OCI-LY3 (cell line): ENCODE measurements around the gene AKTIP.

Experiments
- H2AFZ ChIP-seq: fragments of 200-600, 300-600 bp; shearing (Covaris generic); 2 replicates; pipeline ENCODE4 v1.6.0; 2014; ENCODE audit warnings: antibody characterized with exemption, low read depth, low read length
- H3K27ac ChIP-seq: fragments of 200-600, 300-600 bp; sonication (generic); 2 replicates; pipeline ENCODE4 v1.5.1; 2014; ENCODE audit warnings: mild to moderate bottlenecking, low read length, moderate library complexity, mixed read lengths
- H3K27me3 ChIP-seq: fragments of 200-600, 300-600 bp; sonication (generic); 2 replicates; pipeline ENCODE4 v1.6.1; 2014; ENCODE audit warnings: low read depth, low read length, mixed read lengths
- H3K36me3 ChIP-seq: fragments of 200-600, 300-600 bp; sonication (generic); replicated peaks from 2 replicates; pipeline ENCODE3; 2014; ENCODE audit warnings: low read depth, low read length, mixed read lengths
- H3K4me1 ChIP-seq: fragments of 300-600, 200-600 bp; sonication (generic); 2 replicates; pipeline ENCODE4 v1.6.1; 2014; ENCODE audit warnings: low read length, mixed read lengths
- H3K4me2 ChIP-seq: fragments of 200-600, 300-600 bp; sonication (generic); 2 replicates; pipeline ENCODE4 v1.6.1; 2014; ENCODE audit warnings: low read length, mixed read lengths
- H3K4me3 ChIP-seq: fragments of 300-600, 200-600 bp; sonication (generic); 2 replicates; pipeline ENCODE4 v1.5.1; 2014; ENCODE audit warnings: antibody characterized with exemption, mild to moderate bottlenecking, low read length, moderate library complexity
- H3K79me2 ChIP-seq: fragments of 300-600, 200-600 bp; shearing (Covaris generic); 2 replicates; pipeline ENCODE4 v1.6.1; 2014; ENCODE audit warnings: mild to moderate bottlenecking, low read length, mixed read lengths
- H3K9ac ChIP-seq: fragments of 300-600, 200-600 bp; shearing (Covaris generic); 2 replicates; pipeline ENCODE4 v1.6.0; 2014; ENCODE audit warnings: mild to moderate bottlenecking, low read length, moderate library complexity
- H3K9me3 ChIP-seq: fragments of 200-600, 300-600 bp; shearing (Covaris generic); 2 replicates; pipeline ENCODE4 v1.6.1; 2014; ENCODE audit warnings: low read length, mixed read lengths; ENCODE audit not compliant: insufficient read depth
- H4K20me1 ChIP-seq: fragments of 200-600, 300-600 bp; sonication (generic); 2 replicates; pipeline ENCODE4 v1.6.1; 2016; ENCODE audit warnings: low read length, mixed read lengths; ENCODE audit not compliant: insufficient read depth
- CTCF ChIP-seq: fragments of 200-600, 300-600 bp; sonication (generic); IDR thresholded peaks from 2 replicates; pipeline ENCODE4 v1.5.1; 2014; ENCODE audit warnings: antibody characterized with exemption, low read length, low read depth
- EZH2phosphoT487 ChIP-seq: fragments of 200-600 bp; shearing (Covaris generic); IDR thresholded peaks from 2 replicates; pipeline ENCODE4 v1.6.1; 2018; ENCODE audit warnings: antibody characterized with exemption, mixed run types, low read depth

AKTIP gene

GRCh38 chr16:53534206-53534605 is 31.2 kb upstream of the AKTIP start:
- H3K4me3 ChIP-seq = no peak overlapping the region
- no peak overlapping the region for H3K27ac ChIP-seq
- no peak overlapping the region for H2AFZ ChIP-seq
- H4K20me1 ChIP-seq = no peaks in the 10 kb centered on the region
- H3K36me3 ChIP-seq = no peaks in the 10 kb centered on the region
- H3K9me3 ChIP-seq = no peaks in the 10 kb centered on the region
- TF ChIP-seq EZH2phosphoT487 (no peak), CTCF (no peak)
- H3K79me2 ChIP-seq = no peaks in the 10 kb centered on the region
- peaks cover 18% of the 10 kb centered on the region for H3K4me1 ChIP-seq
- no peak overlapping the region for H3K9ac ChIP-seq
- no peaks in the 10 kb centered on the region for H3K27me3 ChIP-seq
- no peak overlapping the region; the same call in 1 of the 2 replicates for H3K4me2 ChIP-seq

GRCh38 chr16:53530741-53531140 is 27.7 kb upstream of the AKTIP start:
- Histone ChIP-seq H3K4me3 (no peak overlapping the region), H3K27ac (no peak overlapping the region), H3K9ac (no peak overlapping the region), H3K27me3 (no peaks in the 10 kb centered on the region), H3K4me2 (no peak overlapping the region), H3K9me3 (no peaks in the 10 kb centered on the region), H3K36me3 (no peaks in the 10 kb centered on the region), H3K79me2 (no peaks in the 10 kb centered on the region), H4K20me1 (no peaks in the 10 kb centered on the region), H3K4me1 (peaks cover 18% of the 10 kb centered on the region), H2AFZ (no peak overlapping the region)
- no peak for TF ChIP-seq CTCF
- TF ChIP-seq EZH2phosphoT487 = no peak

- no peak overlapping the region for H3K4me3 ChIP-seq
- H3K27ac ChIP-seq = no peak overlapping the region
- no peaks in the 10 kb centered on the region for H3K27me3 ChIP-seq
- H3K36me3 ChIP-seq = no peaks in the 10 kb centered on the region
- H4K20me1 ChIP-seq = no peaks in the 10 kb centered on the region
- H3K79me2 ChIP-seq = no peaks in the 10 kb centered on the region
- H3K4me1 ChIP-seq = peaks cover 11% of the 10 kb centered on the region
- TF ChIP-seq CTCF (no peak), EZH2phosphoT487 (no peak)
- H3K4me2 ChIP-seq = no peak overlapping the region
- no peak overlapping the region for H3K9ac ChIP-seq
- no peak overlapping the region for H2AFZ ChIP-seq
- no peaks in the 10 kb centered on the region for H3K9me3 ChIP-seq
Measured at GRCh38 chr16:53530046-53530445, 27.0 kb upstream of the AKTIP start.

GRCh38 chr16:53529513-53529912 is 26.5 kb upstream of the AKTIP start:
- no peaks in the 10 kb centered on the region for H4K20me1 ChIP-seq
- H3K27ac ChIP-seq = no peak overlapping the region
- H3K4me1 ChIP-seq = peaks cover 5% of the 10 kb centered on the region
- H3K9ac ChIP-seq = no peak overlapping the region
- TF ChIP-seq CTCF (no peak), EZH2phosphoT487 (no peak)
- H3K4me2 ChIP-seq = no peak overlapping the region
- H3K9me3 ChIP-seq = no peaks in the 10 kb centered on the region
- no peaks in the 10 kb centered on the region for H3K27me3 ChIP-seq
- no peak overlapping the region for H2AFZ ChIP-seq
- no peaks in the 10 kb centered on the region for H3K79me2 ChIP-seq
- no peaks in the 10 kb centered on the region for H3K36me3 ChIP-seq
- H3K4me3 ChIP-seq = no peak overlapping the region
